ENCODE measurements around the gene RBM44. TPM values are rescaled to one million over a fixed set of nuclear protein-coding genes. Genes with fewer than 3 reads are reported as not detected.

Gene RBM44
- total and polyA plus RNA-seq, 2 experiments from 2014 or later, result 0.53 to 0.76 TPM

GRCh38 chr2:237873897-237874551 lies 75.4 kb downstream of the RBM44 start:
- H3K4me3 ChIP-seq, result no peak overlapping the region
- peak; percentile 3 for DNase-seq (ENCODE audit: low spot score)
- H3K4me2 ChIP-seq, result no peak overlapping the region
- H3K4me1 ChIP-seq (ENCODE audit: insufficient read depth), result peaks cover 4% of the 10 kb centered on the region
- no peaks in the 10 kb centered on the region for H3K9me3 ChIP-seq (ENCODE audit: low read depth)
- 97% methylated on average over 14 of the region's 14 CpGs for WGBS (ENCODE audit: low lambda C conversion rate, missing lambda C conversion rate)
- TF ChIP-seq EZH2phosphoT487 (IDR thresholded peaks at IDR 0.05; ENCODE audit: low read depth, severe bottlenecking, unreplicated experiment) (no peak), CTCF (IDR thresholded peaks at IDR 0.05; ENCODE audit: poor library complexity) (no peak), EZH2 (IDR thresholded peaks at IDR 0.05; ENCODE audit: borderline replicate concordance) (no peak)
- no peaks in the 10 kb centered on the region for H3K9me2 ChIP-seq (replicated peaks; ENCODE audit: insufficient read depth)
- H3K27me3 ChIP-seq, result no peaks in the 10 kb centered on the region
- no peaks in the 10 kb centered on the region for H3K36me3 ChIP-seq (replicated peaks; ENCODE audit: insufficient read depth, low read depth)
- H2AFZ ChIP-seq, result no peak overlapping the region
- H3K27ac ChIP-seq, result no peak overlapping the region
- peaks cover 16% of the 10 kb centered on the region for H4K20me1 ChIP-seq (ENCODE audit: insufficient read depth, poor library complexity, severe bottlenecking)
- H3K79me2 ChIP-seq, result peaks cover 49% of the 10 kb centered on the region

- Histone ChIP-seq H4K20me1 (ENCODE audit: insufficient read depth, poor library complexity, severe bottlenecking) (peaks cover 16% of the 10 kb centered on the region), H3K9me2 (replicated peaks; ENCODE audit: insufficient read depth) (no peaks in the 10 kb centered on the region), H3K4me3 (no peak overlapping the region), H2AFZ (no peak overlapping the region), H3K4me2 (no peak overlapping the region), H3K36me3 (replicated peaks; ENCODE audit: insufficient read depth, low read depth) (no peaks in the 10 kb centered on the region), H3K27me3 (no peaks in the 10 kb centered on the region), H3K79me2 (peaks cover 42% of the 10 kb centered on the region), H3K27ac (no peak overlapping the region), H3K9me3 (ENCODE audit: low read depth) (no peaks in the 10 kb centered on the region), H3K4me1 (ENCODE audit: insufficient read depth) (peaks cover 4% of the 10 kb centered on the region)
- WGBS (ENCODE audit: low lambda C conversion rate, missing lambda C conversion rate), result 75% methylated on average over 7 of the region's 7 CpGs
- TF ChIP-seq EZH2phosphoT487 (IDR thresholded peaks at IDR 0.05; ENCODE audit: low read depth, severe bottlenecking, unreplicated experiment) (no peak), CTCF (IDR thresholded peaks at IDR 0.05; ENCODE audit: poor library complexity) (no peak)
- DNase-seq (ENCODE audit: low spot score), result peak; percentile 6
These were observed 76.1 kb downstream of the RBM44 start for GRCh38 chr2:237874585-237875161.

GRCh38 chr2:237875256-237876060 lies 76.9 kb downstream of the RBM44 start:
- no peak overlapping the region for H3K4me2 ChIP-seq
- no peak overlapping the region for H3K4me3 ChIP-seq
- H3K36me3 ChIP-seq (replicated peaks; ENCODE audit: insufficient read depth, low read depth), result no peaks in the 10 kb centered on the region
- H3K9me2 ChIP-seq (replicated peaks; ENCODE audit: insufficient read depth), result no peaks in the 10 kb centered on the region
- WGBS (ENCODE audit: low lambda C conversion rate, missing lambda C conversion rate), result 93% methylated on average over 16 of the region's 16 CpGs
- no peak for TF ChIP-seq EZH2phosphoT487 (IDR thresholded peaks at IDR 0.05; ENCODE audit: low read depth, severe bottlenecking, unreplicated experiment)
- TF ChIP-seq EZH2 (IDR thresholded peaks at IDR 0.05; ENCODE audit: borderline replicate concordance), result no peak
- no peak for TF ChIP-seq CTCF (IDR thresholded peaks at IDR 0.05; ENCODE audit: poor library complexity)
- peaks cover 16% of the 10 kb centered on the region for H4K20me1 ChIP-seq (ENCODE audit: insufficient read depth, poor library complexity, severe bottlenecking)
- no peak overlapping the region for H3K27ac ChIP-seq
- peak; percentile 2 for DNase-seq (ENCODE audit: low spot score)
- peaks cover 4% of the 10 kb centered on the region for H3K4me1 ChIP-seq (ENCODE audit: insufficient read depth)
- no peaks in the 10 kb centered on the region for H3K27me3 ChIP-seq
- H2AFZ ChIP-seq, result no peak overlapping the region
- peaks cover 34% of the 10 kb centered on the region for H3K79me2 ChIP-seq
- H3K9me3 ChIP-seq (ENCODE audit: low read depth), result no peaks in the 10 kb centered on the region
